Amniotic stem cell (primary cell): ENCODE results near the gene BCLAF1.

Experiments used
- DNase-seq: peaks from one replicate; lab custom pipeline; 2025; lab: John Stamatoyannopoulos, UW

The BCLAF1 gene, protein sequence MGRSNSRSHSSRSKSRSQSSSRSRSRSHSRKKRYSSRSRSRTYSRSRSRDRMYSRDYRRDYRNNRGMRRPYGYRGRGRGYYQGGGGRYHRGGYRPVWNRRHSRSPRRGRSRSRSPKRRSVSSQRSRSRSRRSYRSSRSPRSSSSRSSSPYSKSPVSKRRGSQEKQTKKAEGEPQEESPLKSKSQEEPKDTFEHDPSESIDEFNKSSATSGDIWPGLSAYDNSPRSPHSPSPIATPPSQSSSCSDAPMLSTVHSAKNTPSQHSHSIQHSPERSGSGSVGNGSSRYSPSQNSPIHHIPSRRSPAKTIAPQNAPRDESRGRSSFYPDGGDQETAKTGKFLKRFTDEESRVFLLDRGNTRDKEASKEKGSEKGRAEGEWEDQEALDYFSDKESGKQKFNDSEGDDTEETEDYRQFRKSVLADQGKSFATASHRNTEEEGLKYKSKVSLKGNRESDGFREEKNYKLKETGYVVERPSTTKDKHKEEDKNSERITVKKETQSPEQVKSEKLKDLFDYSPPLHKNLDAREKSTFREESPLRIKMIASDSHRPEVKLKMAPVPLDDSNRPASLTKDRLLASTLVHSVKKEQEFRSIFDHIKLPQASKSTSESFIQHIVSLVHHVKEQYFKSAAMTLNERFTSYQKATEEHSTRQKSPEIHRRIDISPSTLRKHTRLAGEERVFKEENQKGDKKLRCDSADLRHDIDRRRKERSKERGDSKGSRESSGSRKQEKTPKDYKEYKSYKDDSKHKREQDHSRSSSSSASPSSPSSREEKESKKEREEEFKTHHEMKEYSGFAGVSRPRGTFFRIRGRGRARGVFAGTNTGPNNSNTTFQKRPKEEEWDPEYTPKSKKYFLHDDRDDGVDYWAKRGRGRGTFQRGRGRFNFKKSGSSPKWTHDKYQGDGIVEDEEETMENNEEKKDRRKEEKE

DNA sequence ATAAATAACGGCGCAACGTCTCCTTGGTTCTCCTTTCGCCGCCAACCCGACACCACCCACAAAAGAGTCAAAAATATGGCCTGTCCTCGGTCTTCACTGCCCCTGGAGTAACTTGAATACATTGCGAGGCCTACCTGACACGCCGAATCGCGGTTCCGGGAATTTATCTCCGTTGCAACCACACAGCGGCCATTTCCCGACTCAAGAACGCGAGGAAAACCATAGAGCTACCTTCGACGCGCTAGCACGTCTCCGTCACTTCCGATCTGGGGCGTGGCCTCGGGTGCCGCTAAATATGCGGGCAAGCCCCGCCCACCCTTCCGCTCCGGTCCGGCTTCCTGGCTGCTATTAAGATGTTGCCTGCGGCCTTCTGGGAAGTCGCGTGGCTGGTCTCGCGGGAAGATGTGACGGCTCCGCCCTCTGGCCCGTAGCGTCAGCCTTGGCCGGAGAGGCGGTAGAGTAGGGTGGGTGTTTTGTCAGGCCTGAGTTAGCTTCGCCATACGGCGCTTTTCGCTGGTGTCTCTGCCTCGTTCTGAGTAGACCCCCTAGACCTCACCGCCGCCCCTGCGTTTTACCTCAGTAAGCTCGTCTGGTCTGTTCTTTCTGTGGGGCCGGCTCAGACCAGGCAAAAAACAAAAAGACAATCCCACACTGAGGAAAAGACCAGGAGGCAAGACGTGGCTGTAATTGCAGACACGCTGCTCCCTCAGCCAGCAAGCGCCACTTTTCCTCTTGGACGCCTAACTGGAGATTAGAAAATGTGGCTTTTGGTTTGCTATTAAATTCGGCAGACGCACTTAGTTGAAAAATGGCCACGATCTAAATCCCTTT is at the start of gene BCLAF1:
Gene BCLAF1 (minus strand): TSS at position 268 of the 831 bp plus-strand sequence. CDS start 9,980 bp downstream, outside the sequence.
- peak; percentile 99 for DNase-seq

DNA sequence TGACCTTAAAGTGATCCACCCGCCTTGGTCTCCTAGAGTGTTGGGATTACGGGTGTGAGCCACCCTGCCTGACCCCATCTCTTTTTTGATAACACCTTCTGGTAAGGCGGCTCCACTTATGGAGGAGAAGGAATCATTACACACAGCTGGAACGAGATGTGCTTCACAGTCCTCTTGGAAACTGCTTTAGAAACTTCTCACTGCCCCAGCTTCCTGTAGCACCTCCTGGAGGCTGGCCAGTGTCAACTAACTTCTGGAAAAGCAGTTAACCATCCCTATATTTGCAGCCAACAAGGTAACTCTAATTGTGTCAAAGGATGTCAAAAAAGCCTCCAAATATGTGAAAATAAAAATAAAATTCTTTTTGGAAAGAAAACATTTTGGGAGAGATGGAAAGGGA is 48.8 kb upstream of the BCLAF1 start:
- DNase-seq: no peak

DNA sequence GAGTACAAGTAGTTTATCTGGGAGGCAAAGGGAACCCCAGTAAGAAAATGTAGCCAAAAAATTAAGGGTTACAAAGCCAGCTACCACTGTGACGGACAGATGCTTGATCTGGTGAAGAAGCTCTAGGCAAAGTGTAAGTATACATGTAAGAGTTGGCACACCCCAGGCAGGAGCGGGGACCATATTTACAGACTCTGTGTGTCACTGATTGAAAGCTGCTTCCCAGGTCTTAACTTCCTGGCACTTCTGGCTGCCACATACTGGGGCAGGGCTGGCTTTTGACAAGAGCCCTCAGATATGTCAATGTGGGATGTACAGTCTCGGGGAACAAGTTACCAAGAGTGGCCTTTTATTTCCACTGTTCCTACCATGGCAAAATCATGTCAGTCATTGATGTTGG is 48.0 kb upstream of the BCLAF1 start:
- DNase-seq: no peak

DNA sequence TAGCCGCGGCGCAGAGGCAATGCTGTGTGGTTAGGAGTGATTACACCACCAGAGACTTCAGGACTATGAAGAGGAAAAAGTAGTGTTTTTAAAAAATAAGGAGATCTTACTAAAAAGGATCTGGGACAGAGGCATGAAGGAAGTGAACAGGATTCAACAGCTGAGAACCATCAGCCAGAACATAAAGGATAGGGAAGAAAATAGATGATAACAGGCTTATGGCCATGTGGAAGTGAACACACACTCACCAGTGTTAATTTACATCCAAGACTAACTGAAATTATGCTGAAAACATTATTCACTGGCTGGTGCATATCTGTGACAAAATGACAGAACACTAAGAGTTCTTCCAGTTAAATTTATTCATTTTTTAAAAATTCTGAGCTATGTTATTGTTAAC is 47.5 kb upstream of the BCLAF1 start:
- DNase-seq: no peak

DNA sequence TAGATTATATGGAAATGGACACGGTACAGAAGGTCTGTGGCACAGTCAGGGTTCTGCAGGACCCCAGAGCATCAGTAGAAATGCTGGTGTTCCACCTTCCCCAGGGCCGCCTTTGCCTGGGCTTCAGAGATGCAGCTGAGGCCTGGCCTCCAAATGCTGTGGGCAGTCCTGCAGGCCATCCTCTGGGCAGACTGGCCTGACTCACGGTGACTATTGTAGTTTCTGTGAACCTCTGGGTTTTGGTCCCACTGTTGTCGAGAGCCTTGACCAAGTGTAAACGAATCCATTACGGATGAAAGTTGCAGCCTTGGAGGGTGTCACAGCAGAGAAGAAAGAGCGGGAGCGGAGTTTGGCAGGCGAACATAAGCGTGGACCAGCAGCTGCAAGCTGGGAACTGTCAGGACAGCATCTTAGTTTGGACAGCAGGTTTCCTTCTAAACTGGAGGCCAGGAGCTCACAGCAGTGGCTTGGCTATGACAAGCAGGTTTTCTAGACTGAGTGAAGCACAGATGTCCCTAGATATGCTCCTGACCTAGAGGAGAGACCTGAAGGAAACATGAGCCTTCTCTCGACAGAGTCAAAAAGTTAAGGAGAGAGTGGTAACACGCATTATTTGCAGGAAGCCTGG is 46.2 kb upstream of the BCLAF1 start:
- DNase-seq: no peak

DNA sequence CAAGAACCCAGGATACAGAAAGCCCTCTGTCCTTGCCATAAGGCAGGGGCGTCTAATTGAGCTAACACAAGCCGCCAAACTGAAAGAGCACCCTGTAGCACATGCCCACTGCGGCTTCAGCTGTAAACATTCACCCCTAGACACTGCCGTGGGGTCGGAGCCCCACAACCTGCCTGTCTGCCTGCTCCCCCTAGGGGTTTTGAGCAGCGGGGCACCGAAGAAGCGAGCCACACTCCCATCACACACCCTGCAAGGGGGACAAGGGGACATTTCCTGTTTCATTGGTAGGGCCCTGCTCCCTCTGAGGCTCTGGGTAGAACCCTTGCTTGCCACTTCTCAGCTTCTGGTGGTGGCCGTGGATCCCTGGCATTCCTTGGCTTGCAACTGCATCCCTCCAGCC is 45.2 kb upstream of the BCLAF1 start:
- DNase-seq: no peak

DNA sequence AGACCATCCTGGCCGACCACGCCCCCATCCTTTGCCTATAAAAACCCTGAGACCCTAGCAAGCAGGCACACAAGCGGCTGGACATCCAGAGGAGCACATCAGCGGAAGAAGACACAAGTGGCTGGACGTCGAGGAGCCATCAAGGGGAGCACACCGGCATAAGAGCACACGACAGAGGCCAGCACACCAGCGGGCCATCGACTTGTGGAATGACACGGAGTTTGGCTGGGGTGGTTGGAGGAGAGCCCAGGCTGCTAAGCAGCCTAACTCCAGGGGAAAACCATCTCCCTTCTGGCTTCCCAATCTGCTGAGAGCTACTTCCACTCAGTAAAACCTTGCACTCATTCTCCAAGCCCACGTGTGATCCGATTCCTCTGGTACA is 44.8 kb upstream of the BCLAF1 start:
- DNase-seq: no peak

DNA sequence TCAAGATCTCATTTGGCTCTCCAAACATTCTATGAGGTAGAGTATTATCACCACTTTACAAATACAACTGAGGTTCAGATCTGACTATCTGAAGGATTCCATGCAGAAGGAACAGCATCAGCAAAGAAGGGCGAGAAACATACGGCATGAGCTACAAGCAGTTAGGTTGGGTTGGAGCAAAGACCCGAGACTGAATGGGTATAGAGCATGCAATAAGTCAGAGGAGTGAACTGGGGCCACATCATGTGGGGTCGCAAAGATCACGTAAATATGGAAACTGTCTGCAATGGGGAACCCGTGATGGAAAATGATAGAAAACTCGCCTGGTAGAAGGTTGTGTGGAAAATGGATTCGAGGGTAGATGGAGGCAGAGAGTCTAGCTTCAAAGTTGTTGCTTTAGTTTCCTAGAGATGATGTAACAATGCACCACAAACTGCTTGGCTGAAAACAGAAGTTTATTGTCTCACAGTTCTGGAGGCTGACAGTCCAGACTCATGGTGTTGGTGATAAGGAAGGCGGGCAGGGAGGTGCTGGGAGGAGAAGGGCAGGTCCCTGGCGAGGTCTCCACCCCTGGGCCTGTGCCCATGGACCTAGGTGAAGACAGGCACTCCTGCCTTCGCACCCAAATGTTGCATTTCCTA is 44.3 kb upstream of the BCLAF1 start:
- DNase-seq: no peak

DNA sequence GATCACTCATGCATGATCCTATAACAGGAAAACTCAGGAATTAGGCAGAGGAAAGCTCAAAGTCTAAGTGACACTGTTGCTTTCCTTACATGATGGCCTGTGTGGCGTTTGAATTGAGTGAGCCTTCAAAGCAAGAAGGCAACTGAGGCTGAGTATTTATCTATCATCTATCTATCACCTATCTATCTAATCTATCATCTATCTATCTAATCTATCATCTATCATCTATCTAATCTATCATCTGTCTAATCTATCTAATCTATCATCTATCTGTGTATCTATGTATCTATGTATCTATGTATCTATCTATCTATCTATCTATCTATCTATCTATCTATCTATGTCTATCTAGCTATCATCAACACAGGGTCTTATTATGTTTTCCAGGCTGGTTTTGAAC is 41.8 kb upstream of the BCLAF1 start:
- no peak for DNase-seq

DNA sequence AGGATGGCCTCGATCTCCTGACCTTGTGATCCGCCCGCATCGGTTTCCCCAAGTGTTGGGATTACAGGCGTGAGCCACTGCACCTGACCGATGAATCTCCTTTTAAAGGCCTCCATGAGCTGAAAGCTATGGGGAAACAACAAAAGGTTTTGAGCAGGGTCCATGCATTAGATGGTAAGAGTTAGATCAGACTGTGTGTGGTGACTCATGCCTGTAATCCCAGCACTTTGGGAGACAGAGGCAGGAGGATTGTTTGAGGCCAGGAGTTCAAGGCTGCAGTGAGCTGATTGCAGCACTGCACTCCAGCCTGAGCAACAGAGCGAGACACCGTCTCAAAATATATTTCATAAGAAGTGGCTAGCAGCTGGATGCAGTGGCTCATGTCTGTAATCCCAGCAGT is 41.0 kb upstream of the BCLAF1 start:
- no peak for DNase-seq

DNA sequence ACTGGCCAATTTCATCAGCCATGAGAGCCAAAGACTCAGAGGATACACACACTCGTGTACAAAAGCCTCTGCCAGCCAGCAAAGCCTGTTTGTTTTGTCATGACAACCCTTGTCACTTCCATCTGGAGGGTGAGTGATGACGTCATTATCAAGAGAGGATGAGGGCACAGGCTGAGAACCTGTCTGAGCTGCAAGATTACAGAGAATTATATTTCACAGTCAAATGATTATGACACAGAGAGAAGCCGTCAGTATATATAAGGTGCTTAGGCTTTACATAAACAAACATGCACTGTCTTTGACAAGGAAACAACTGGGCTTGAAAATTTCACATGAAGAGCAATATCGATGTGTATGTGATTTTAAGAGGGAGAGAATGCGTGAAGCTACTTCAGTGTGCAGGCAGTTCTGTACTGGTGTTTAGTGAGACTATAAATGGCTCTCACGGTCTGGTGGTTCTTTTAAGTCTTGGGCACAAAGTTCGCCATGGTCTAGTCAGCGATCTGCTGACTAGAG is 36.5 kb upstream of the BCLAF1 start:
- DNase-seq: no peak

DNA sequence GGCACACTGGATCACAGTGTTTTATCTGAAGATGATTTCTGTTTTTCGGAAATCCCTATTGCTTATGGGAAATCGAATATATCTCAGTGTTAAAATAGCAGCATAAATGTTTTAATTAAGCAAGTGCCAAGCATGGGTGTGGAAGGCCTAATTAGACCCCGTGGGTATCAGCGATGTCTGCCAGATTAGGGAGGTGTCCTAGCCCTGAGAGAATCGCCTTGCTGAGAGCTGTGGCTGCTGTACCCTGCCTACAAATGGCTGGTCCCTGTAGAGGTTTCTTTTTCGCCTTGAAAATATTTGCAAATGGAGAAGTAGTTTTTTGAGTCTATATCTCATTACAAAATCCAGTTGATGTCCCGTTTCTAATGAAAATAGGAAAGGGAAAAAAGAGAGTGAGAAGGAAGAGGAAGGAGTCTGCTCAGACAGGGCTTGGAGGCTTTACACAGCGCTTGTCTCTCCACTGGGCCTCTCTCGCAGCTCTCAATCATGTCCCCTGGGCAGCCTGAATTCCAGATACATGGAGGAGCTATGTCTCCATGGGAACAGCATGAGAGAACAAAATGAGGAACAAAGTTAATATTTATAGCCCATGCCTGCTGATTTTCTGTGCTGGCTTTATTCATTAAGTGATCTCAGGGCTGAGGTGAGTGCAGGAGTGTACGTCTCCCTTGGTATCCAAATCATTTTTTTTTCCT is 35.2 kb upstream of the BCLAF1 start:
- no peak for DNase-seq

DNA sequence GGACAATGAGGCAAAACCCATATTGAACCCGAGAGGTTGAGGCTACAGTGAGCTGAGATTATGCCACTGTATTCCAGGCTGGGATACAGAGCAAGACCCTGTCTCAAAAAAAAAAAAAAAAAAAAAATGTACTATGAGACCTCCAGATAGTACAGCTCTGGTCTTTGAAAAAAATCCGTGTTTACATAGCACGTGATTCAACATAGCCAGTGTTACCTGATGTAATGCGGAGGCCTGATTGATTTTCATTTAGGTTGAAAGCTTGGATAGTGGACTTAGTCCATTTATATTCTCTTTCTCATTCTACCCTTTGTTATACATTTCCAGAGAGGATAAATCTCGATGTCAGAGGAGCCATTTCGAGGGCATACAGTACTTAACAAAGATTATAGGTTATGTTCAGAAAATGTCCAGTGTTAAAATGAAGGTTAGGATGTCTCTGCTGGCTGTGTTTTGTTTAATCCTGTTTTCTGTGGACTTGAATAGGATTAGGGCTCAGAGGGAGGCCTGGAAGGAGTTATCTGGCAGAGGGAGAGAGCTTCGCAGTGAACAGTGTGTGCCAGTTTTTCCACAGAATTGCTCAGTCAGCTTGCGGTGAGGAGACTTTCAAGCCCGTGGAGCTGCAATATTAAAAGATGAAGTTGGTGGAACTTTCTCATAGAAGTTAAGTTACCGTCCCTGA is 33.9 kb upstream of the BCLAF1 start:
- DNase-seq: no peak

DNA sequence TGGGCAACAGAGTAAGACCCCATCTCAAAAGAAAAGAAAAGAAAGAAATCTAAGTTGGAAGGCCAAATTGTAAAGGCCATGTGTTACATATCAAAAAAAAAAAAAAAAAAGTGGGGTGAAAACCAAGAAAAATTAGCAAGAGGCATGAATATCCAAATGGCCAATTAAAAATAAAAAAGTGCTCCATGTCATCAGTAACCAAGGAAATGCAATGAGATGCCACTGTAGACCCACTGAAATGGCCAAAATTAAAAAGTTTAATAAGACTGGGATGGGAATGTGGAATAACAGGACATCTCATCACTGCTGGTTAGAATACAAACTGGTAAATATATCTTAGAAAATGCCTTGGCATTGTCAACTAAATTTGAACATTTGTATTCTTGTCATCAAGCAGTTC is 30.1 kb upstream of the BCLAF1 start:
- DNase-seq: no peak

DNA sequence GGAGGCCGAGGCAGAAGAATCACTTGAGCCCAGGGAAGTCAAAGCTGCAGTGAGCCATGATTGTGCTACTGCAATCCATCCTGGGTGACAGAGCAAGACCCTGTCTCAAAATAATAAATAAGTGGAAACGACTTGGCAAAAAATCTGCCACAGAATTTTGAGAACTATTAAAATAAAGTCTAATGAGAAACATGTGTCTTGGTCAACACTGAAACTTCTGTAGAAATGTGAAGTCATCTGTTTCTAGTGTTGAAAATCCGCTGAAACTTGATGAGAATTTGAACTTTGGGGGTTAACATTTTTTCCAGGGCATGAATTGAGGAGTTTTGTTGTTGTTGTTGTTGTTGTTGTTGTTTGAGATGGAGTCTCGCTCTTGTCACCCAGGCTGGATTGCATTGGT is 29.0 kb upstream of the BCLAF1 start:
- no peak for DNase-seq

DNA sequence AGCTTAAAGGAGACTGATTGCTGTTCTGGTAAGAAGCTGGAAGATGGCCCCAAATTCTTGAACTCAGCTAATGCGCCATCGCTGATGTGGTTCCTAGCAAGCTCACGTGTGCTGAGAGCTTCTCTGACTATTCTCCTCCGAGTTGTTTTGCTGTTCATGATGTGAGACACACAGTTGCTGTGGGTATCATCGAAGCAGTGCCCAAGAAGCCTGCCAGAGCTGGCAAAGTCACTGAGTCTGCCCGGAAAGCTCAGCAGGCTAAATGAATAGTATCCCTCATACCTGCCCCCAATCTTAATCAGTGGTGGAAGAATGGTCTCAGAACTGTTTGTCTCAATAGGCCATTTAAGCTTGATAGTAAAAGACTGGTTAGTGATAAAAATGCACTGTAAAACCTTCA is 28.3 kb upstream of the BCLAF1 start:
- DNase-seq: no peak

DNA sequence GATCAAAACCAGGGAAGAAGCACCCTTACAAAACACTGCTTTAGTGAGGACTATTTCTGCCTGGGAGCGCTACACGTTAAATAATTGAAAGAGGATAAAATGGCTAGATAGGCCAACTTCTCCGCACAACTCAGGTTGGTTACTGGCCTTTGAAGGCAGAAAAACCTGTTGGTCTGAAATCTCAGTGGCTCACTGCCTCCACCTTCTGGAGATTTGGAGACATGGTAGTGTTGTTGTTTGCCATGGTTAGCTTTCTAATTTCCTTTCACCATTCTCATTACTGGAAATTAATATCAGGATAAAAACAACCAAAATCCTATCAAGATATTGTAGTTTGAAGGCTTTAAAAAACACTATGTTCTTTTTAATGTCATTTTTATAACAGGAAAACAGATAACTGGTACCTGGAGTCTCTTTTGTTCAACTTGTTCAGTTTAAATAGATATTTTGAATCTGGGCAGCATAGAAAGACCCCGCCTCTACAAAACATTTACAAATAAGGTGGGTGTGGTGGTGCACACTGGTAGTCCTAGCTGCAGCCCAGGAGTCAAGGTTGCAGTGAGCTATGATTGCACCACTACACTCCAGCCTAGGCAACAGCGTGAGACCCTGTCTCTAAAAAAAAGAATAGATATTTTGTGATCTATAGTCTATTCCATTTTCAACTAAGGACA is 27.5 kb upstream of the BCLAF1 start:
- peak; percentile 55 for DNase-seq

DNA sequence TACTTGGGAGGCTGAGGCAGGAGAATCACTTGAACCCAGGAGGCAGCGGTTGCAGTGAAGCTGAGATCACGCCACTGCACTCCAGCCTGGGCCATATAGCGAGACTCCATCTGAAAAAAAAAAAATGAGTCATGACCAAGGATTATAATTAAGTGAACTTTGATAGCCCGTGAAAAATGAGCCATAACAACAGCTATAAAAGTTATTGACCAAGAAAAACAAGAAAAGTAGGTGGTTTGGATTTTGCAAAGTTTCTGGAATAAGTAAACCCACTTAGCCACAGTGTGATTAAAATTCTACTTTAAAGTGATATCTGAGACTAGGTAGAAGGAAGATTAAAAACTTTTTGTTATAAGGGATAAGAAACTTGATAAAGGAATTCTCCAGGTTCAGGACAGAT is 25.9 kb upstream of the BCLAF1 start:
- DNase-seq: no peak

DNA sequence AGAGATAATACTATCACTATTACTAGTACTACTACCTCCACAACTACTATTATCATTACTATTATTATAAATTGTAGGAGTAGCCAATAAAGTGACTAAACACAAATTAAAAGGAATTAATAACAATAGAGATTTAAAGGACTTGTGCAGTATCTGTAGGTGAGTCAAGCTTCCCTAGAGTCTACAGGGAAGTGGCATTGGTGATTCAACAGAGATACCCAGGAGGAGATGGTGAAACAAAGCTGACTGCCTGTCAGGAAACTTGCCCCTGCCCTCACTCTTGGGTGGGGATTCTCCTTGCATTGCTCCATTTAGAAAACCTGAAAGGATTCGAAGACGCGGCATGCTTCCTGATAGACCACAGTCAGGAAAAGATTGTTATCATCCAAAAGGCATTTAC is 23.3 kb upstream of the BCLAF1 start:
- DNase-seq: no peak
